ENCODE measurements around the gene DRD5. TPM values are rescaled to one million over a fixed set of nuclear protein-coding genes. Genes with fewer than 3 reads are reported as not detected.

DRD5 gene
- total and polyA plus RNA-seq, 9 of the 15 experiments (the other 6 are each of a cell fraction or from before 2014, with no cell fraction given): not detected

- H3K4me3 ChIP-seq: no peak overlapping the region
- TF ChIP-seq SAFB (IDR thresholded peaks at IDR 0.05; ENCODE audit: borderline replicate concordance, low read depth, low read length) (no peak), ZNF717 (CRISPR knock-in tag; IDR thresholded peaks at IDR 0.05) (no peak), ETV1 (tag; conservative IDR thresholded peaks at IDR 0.05; ENCODE audit: low read depth) (no peak), ZFPM2 (CRISPR knock-in tag; IDR thresholded peaks at IDR 0.05) (no peak), ELK1 (CRISPR knock-in tag; IDR thresholded peaks at IDR 0.05) (no peak), THRA (IDR thresholded peaks at IDR 0.05) (no peak), XRCC4 (IDR thresholded peaks at IDR 0.05; ENCODE audit: extremely low read depth, insufficient read depth, insufficient read length) (no peak), ZNF175 (CRISPR knock-in tag; IDR thresholded peaks at IDR 0.05; ENCODE audit: low read depth) (no peak), PHF8 (IDR thresholded peaks at IDR 0.05; ENCODE audit: borderline replicate concordance, low read length) (no peak), BRF2 (IDR thresholded peaks at IDR 0.05; ENCODE audit: borderline replicate concordance, insufficient read depth, insufficient read length) (no peak), ELF1 (tag; IDR thresholded peaks at IDR 0.05) (no peak), THRAP3 (IDR thresholded peaks at IDR 0.05; ENCODE audit: borderline replicate concordance) (no peak)
- TF ChIP-seq, protein P1, sequence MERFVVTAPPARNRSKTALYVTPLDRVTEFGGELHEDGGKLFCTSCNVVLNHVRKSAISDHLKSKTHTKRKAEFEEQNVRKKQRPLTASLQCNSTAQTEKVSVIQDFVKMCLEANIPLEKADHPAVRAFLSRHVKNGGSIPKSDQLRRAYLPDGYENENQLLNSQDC (CRISPR knock-in tag; IDR thresholded peaks at IDR 0.05): no peak
- TF ChIP-seq, protein P2, sequence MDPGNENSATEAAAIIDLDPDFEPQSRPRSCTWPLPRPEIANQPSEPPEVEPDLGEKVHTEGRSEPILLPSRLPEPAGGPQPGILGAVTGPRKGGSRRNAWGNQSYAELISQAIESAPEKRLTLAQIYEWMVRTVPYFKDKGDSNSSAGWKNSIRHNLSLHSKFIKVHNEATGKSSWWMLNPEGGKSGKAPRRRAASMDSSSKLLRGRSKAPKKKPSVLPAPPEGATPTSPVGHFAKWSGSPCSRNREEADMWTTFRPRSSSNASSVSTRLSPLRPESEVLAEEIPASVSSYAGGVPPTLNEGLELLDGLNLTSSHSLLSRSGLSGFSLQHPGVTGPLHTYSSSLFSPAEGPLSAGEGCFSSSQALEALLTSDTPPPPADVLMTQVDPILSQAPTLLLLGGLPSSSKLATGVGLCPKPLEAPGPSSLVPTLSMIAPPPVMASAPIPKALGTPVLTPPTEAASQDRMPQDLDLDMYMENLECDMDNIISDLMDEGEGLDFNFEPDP (CRISPR knock-in tag; IDR thresholded peaks at IDR 0.05): no peak
- in situ Hi-C loops (cut with MboI): no loop called here
- no peaks in the 10 kb centered on the region for H3K9me3 ChIP-seq (replicated peaks; ENCODE audit: control insufficient read depth, insufficient read depth, low read depth, low read length)
- H3K9me1 ChIP-seq (ENCODE audit: control insufficient read depth, insufficient read depth, low read length): peaks cover 2% of the 10 kb centered on the region
- CTCF ChIA-PET (ENCODE audit: low intra/inter-chr PET ratio): no interaction called here
- DNase-seq (ENCODE audit: extremely low read depth in 1 of 4, low spot score in 3 of 4) (no peak), ATAC-seq (no peak), FAIRE-seq (no peak)
- H3K79me2 ChIP-seq (ENCODE audit: control insufficient read depth, insufficient read depth, low read length): no peaks in the 10 kb centered on the region
- H3K27ac ChIP-seq (ENCODE audit: extremely low read depth, low read depth, low read length): no peak overlapping the region
- H3K9ac ChIP-seq (ENCODE audit: insufficient read depth in 1 of 2, low read depth in 2 of 2, low read length in 2 of 2): no peak overlapping the region
- no peaks in the 10 kb centered on the region for H3K4me1 ChIP-seq (replicated peaks in 1 of 2; ENCODE audit: control insufficient read depth in 2 of 2, insufficient read depth in 2 of 2, low read length in 2 of 2)
- no peaks in the 10 kb centered on the region for H4K20me1 ChIP-seq (replicated peaks; ENCODE audit: control insufficient read depth, insufficient read depth, low read length)
- intact Hi-C loops (cut with micrococcal nuclease): no loop called here
- no peak overlapping the region for H2AFZ ChIP-seq (ENCODE audit: low read depth, low read length)
- POLR2A ChIA-PET: no interaction called here
- BruUV-seq (replicated peaks): no TSS peak
- 11% methylated on average over 14 of the region's 22 CpGs for WGBS (ENCODE audit: insufficient coverage, low coverage, missing lambda C conversion rate)
- no peaks in the 10 kb centered on the region for H3K36me3 ChIP-seq (ENCODE audit: control insufficient read depth, insufficient read depth, low read length)
- H3K4me2 ChIP-seq (ENCODE audit: insufficient read depth, low read length): no peak overlapping the region
- H3K27me3 ChIP-seq (ENCODE audit: control insufficient read depth in 2 of 2, insufficient read depth in 2 of 2, low read length in 2 of 2): peaks cover 0 to 20% of the 10 kb centered on the region in 2 experiments; a peak in 1 of 5 replicates
Measured at GRCh38 chr4:9782136-9782436, 652 bp downstream of the DRD5 start.
